ENCODE results near the gene KDSR. TPM values are rescaled to one million over a fixed set of nuclear protein-coding genes. Genes with fewer than 3 reads are reported as not detected.

KDSR gene
- total RNA-seq, 4 donors from 2014 or later = 11.2 to 18.6 (median 14.4) TPM

- H3K27ac ChIP-seq = peak overlapping the region; percentile 83 to 86 (median 84)
- ATAC-seq (peak; percentile 77 to 78), DNase-seq (peak; percentile 74 to 81)
- no peaks in the 10 kb centered on the region for H3K9me3 ChIP-seq
- peak overlapping the region; percentile 49 to 79 (median 50) for H3K4me3 ChIP-seq
- in situ Hi-C loops (cut with MboI; ENCODE audit: low sequenced_read_pairs in 4 of 4) (loop anchor here in 3 of 4 donors (5.0 to 10.0 kb wide), 4 partner anchors 186 to 306 kb away; no protein-coding TSS in a partner anchor), intact Hi-C loops (cut with DNase I; ENCODE audit: low total_unique reads) (loop anchor here (2.0 to 5.0 kb wide), 2 partner anchors 46 to 117 kb away; partner anchors contain the start of gene KDSR)
- TF ChIP-seq CTCF (IDR thresholded peaks at IDR 0.05 in 4 of 5, conservative IDR thresholded peaks at IDR 0.05 in 1 of 5) (peak in 2 of 5 experiments; percentile 29 to 31), POLR2A (IDR thresholded peaks at IDR 0.05) (peak in 1 of 2 donors; percentile 28)
- no peaks in the 10 kb centered on the region for H3K27me3 ChIP-seq
- no peaks in the 10 kb centered on the region for H3K36me3 ChIP-seq
- peaks cover 10 to 32% of the 10 kb centered on the region in 2 donors for H3K4me1 ChIP-seq
Observed at GRCh38 chr18:63320123-63320974, 46.7 kb downstream of the KDSR start.

GRCh38 chr18:63319383-63320122 lies 47.5 kb downstream of the KDSR start, which contains the start of gene BCL2:
BCL2 (minus strand) TSS chr18:63319769.
- Histone ChIP-seq H3K4me3 (peak within 1 kb of the TSS; percentile 60 to 95 (median 80)), H3K27me3 (no peaks in the 10 kb centered on the region), H3K9me3 (no peaks in the 10 kb centered on the region), H3K36me3 (no peaks in the 10 kb centered on the region), H3K27ac (peak within 1 kb of the TSS; percentile 83 to 86 (median 84)), H3K4me1 (peaks cover 10 to 33% of the 10 kb centered on the region in 2 donors)
- intact Hi-C loops (cut with DNase I; ENCODE audit: low total_unique reads) (loop anchor here (2.0 to 5.0 kb wide), 6 partner anchors 27 to 127 kb away; partner anchors contain the start of gene KDSR), in situ Hi-C loops (cut with MboI; ENCODE audit: low sequenced_read_pairs in 4 of 4) (loop anchor here (5.0 to 10.0 kb wide), 5 partner anchors 55 to 305 kb away; no protein-coding TSS in a partner anchor)
- peak in 1 of 2 donors; percentile 21 for TF ChIP-seq POLR2A (IDR thresholded peaks at IDR 0.05)
- no peak for TF ChIP-seq CTCF (IDR thresholded peaks at IDR 0.05 in 4 of 5, conservative IDR thresholded peaks at IDR 0.05 in 1 of 5)
- ATAC-seq = peak; percentile 12 to 44
- DNase-seq = peak in 1 of 2 donors; percentile 25

- Histone ChIP-seq H3K36me3 (no peaks in the 10 kb centered on the region), H3K4me1 (peaks cover 16 to 39% of the 10 kb centered on the region in 2 donors), H3K27me3 (no peaks in the 10 kb centered on the region), H3K27ac (peak overlapping the region; percentile 81 to 86 (median 83)), H3K4me3 (peak overlapping the region; percentile 60 to 95 (median 80)), H3K9me3 (no peaks in the 10 kb centered on the region)
- intact Hi-C loops (cut with DNase I; ENCODE audit: low total_unique reads) (loop anchor here (1.0 to 5.0 kb wide), 5 partner anchors 26 to 188 kb away; no protein-coding TSS in a partner anchor), in situ Hi-C loops (cut with MboI; ENCODE audit: low sequenced_read_pairs in 4 of 4) (loop anchor here in 1 of 4 donors (5.0 to 10.0 kb wide), 2 partner anchors 54 to 187 kb away; no protein-coding TSS in a partner anchor)
- TF ChIP-seq POLR2A (IDR thresholded peaks at IDR 0.05) = no peak
- TF ChIP-seq CTCF (IDR thresholded peaks at IDR 0.05 in 4 of 5, conservative IDR thresholded peaks at IDR 0.05 in 1 of 5) = no peak
- ATAC-seq = no peak
- DNase-seq = no peak
Observed at GRCh38 chr18:63318889-63319382, 48.1 kb downstream of the KDSR start.

Data from gastrocnemius medialis (tissue), 4 donors.